ENCODE measurements around the gene SEC16A.

DNA sequence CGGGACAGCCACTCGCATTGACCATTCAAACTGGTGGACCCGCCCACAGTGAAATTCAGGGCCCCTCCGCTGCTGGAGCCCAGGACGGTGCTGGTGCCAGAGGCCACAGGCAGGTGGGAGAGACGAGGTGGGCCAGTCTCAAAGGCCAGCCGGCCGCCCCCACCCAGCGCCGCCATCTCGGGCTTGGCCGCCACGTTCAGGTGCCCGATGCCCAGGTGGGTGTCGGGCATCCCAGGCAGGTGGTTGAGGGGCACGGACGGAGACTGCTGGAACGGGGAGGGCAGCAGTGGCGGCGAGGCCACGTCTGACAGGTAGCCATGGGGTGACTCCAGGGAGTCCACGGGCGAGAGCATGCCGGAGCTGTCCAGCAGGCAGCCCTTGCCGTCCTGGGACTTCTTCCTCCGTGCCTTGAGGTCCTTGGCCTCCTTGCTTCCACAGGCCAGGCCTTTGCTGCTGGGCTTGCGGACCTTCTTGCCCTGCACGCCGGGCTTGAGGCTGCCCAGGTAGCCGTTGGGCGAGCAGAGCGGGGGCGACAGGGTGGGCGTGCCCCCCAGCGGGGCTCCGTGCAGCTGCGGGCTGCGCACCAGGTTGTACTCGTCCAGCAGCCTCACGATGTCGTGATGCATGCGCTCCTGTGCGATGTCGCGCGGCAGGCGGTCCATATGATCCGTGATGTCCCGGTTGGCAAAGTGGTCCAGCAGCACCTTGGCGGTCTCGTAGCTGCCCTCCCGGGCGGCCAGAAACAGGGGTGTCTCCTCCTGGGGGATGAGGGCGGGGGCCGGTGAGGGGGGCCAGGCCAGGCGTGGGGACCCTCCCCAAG is 14.2 kb upstream of the SEC16A start:
- TF ChIP-seq, protein P1, sequence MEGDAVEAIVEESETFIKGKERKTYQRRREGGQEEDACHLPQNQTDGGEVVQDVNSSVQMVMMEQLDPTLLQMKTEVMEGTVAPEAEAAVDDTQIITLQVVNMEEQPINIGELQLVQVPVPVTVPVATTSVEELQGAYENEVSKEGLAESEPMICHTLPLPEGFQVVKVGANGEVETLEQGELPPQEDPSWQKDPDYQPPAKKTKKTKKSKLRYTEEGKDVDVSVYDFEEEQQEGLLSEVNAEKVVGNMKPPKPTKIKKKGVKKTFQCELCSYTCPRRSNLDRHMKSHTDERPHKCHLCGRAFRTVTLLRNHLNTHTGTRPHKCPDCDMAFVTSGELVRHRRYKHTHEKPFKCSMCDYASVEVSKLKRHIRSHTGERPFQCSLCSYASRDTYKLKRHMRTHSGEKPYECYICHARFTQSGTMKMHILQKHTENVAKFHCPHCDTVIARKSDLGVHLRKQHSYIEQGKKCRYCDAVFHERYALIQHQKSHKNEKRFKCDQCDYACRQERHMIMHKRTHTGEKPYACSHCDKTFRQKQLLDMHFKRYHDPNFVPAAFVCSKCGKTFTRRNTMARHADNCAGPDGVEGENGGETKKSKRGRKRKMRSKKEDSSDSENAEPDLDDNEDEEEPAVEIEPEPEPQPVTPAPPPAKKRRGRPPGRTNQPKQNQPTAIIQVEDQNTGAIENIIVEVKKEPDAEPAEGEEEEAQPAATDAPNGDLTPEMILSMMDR (conservative IDR thresholded peaks at IDR 0.05 in 1 of 2, IDR thresholded peaks at IDR 0.05 in 1 of 2; ENCODE audit: extremely low read depth in 1 of 2, insufficient read depth in 1 of 2, low read depth in 1 of 2, low read length in 2 of 2) = no peak
- no peak for TF ChIP-seq EZH2 (IDR thresholded peaks at IDR 0.05; ENCODE audit: borderline replicate concordance, low read length)
